Measurements from ENCODE around the gene TMOD4. TPM values are rescaled to one million over a fixed set of nuclear protein-coding genes. Genes with fewer than 3 reads are reported as not detected.

TMOD4 gene
- total and polyA plus RNA-seq, 2 of the 13 experiments (the other 11 are each of a cell fraction or from before 2014, with no cell fraction given): 0.66 TPM; not detected in 1

- TF ChIP-seq TMF1 (CRISPR knock-in tag; IDR thresholded peaks at IDR 0.05; ENCODE audit: low read depth): 0 out of 2 replicates have a peak, but pooled peaks have one; percentile 70
- peak; percentile 70 for TF ChIP-seq THRA (CRISPR knock-in tag; IDR thresholded peaks at IDR 0.05; ENCODE audit: borderline replicate concordance)
- TF ChIP-seq PRDM10 (CRISPR knock-in tag; IDR thresholded peaks at IDR 0.05; ENCODE audit: low read depth): 0 out of 2 replicates have a peak, but pooled peaks have one; percentile 38
- peak; percentile 76 for TF ChIP-seq PHF5A (CRISPR knock-in tag; IDR thresholded peaks at IDR 0.05; ENCODE audit: low read depth, unreplicated experiment)
- TF ChIP-seq TBX2 (CRISPR knock-in tag; IDR thresholded peaks at IDR 0.05; ENCODE audit: borderline replicate concordance): peak; percentile 73
- TF ChIP-seq ZNF3 (CRISPR knock-in tag; IDR thresholded peaks at IDR 0.05): no peak
- no peak for TF ChIP-seq ZC3H4 (CRISPR knock-in tag; IDR thresholded peaks at IDR 0.05; ENCODE audit: borderline replicate concordance)
- peak; percentile 84 for TF ChIP-seq MED1 (CRISPR knock-in tag; IDR thresholded peaks at IDR 0.05)
- TF ChIP-seq PRPF4 (IDR thresholded peaks at IDR 0.05; ENCODE audit: low read depth, low read length, poor library complexity, severe bottlenecking): no peak
- TF ChIP-seq SNAI1 (CRISPR knock-in tag; IDR thresholded peaks at IDR 0.05; ENCODE audit: borderline replicate concordance): 0 out of 2 replicates have a peak, but pooled peaks have one; percentile 40
- peak; percentile 40 for TF ChIP-seq ZNF18 (CRISPR knock-in tag; IDR thresholded peaks at IDR 0.05; ENCODE audit: insufficient replicate concordance)
- TF ChIP-seq SP2 (CRISPR knock-in tag; IDR thresholded peaks at IDR 0.05): no peak
- TF ChIP-seq PCBP1 (IDR thresholded peaks at IDR 0.05; ENCODE audit: borderline replicate concordance, low read depth, low read length): peak; percentile 40; the same call in 1 of the 2 replicates
- 0 out of 2 replicates have a peak, but pooled peaks have one; percentile 35 for TF ChIP-seq GATA4 (IDR thresholded peaks at IDR 0.05; ENCODE audit: borderline replicate concordance, low read depth)
- TF ChIP-seq KLF6 (CRISPR knock-in tag; IDR thresholded peaks at IDR 0.05): peak; percentile 91
- TF ChIP-seq ONECUT2 (CRISPR knock-in tag; IDR thresholded peaks at IDR 0.05): no peak
- peak; percentile 80 for TF ChIP-seq CCDC6 (CRISPR knock-in tag; IDR thresholded peaks at IDR 0.05)
- TF ChIP-seq ZNF574 (CRISPR knock-in tag; IDR thresholded peaks at IDR 0.05): peak; percentile 93
Measured at GRCh38 chr1:151189637-151190445, 14.1 kb upstream of the TMOD4 start, which contains the start of gene VPS72 (continued).

Data from HepG2 (cell line).